Measurements from ENCODE around the gene LMF1.

- TF ChIP-seq CTCF (conservative IDR thresholded peaks at IDR 0.05; ENCODE audit: low read length) = no peak
- no peak for TF ChIP-seq EZH2phosphoT487 (IDR thresholded peaks at IDR 0.05; ENCODE audit: borderline replicate concordance, low read depth, low read length)
Observed at GRCh38 chr16:878886-879285, 91.9 kb downstream of the LMF1 start.

Data from OCI-LY7 (cell line).